NCI-H2227 treated with DMSO at 0.1 percent for 48 hours (cell line): ENCODE measurements around the gene A2ML1.
"Not testable (repeated sequence)": the region's sequence is repeated elsewhere in the genome, so short reads cannot be mapped to it uniquely, and the experiment has no call there.

ENCODE experiments used
- DNase-seq: peaks from one replicate; lab custom pipeline; 2025; lab: John Stamatoyannopoulos, UW

The A2ML1 gene

GRCh38 chr12:8855891-8856290, 33.5 kb downstream of the A2ML1 start:
- no peak for DNase-seq

DNA sequence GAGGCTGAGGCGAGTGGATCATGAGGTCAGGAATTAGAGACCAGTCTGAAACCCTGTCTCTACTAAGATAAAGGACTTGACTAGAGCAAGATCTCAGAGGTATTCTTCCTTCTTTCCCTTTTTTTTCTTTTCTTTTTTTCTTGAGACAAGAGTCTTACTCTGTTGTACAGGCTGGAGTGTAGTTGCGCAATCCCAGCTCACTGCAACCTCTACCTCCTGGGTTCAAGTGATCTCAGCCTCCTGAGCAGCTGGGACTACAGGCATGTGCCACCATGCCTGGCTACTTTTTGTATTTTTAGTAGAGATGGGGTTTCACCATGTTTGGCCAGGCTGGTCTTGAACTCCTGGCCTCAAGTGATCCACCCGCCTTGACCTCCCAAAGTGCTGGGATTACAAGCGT, 37.0 kb downstream of the A2ML1 start:
- not testable (repeated sequence) for DNase-seq

GRCh38 chr12:8860165-8860961, 37.9 kb downstream of the A2ML1 start:
- DNase-seq, result peak; percentile 57

GRCh38 chr12:8866429-8866828, 44.0 kb downstream of the A2ML1 start:
- no peak for DNase-seq

GRCh38 chr12:8867009-8867408, 44.6 kb downstream of the A2ML1 start:
- DNase-seq, result no peak

GRCh38 chr12:8867786-8868185, 45.4 kb downstream of the A2ML1 start:
- DNase-seq, result no peak

- no peak for DNase-seq
These were observed 48.2 kb downstream of the A2ML1 start for GRCh38 chr12:8870586-8870985.

DNA sequence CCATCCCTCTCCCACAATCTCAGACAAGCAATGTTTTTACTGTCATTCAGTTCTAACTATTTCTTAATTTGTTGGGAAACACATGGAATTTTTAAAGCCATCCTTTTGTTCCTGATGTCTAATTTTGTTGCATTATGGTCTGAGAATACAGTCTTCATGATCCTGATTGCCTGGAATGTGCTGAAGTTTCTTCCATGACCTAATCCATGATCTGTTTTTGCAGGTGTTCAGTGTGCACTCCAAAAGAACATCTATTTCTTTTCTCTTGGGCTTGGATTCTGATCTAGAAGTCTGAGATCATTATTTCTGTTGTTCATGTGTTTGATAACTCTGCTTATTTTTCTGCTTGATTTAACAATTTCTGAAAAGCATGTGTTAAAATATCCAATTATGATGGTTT, 48.6 kb downstream of the A2ML1 start:
- DNase-seq, result no peak

GRCh38 chr12:8876887-8877286, 54.5 kb downstream of the A2ML1 start:
- peak; percentile 6 for DNase-seq

GRCh38 chr12:8886502-8887284, 64.3 kb downstream of the A2ML1 start:
- DNase-seq, result no peak

- DNase-seq, result no peak
These were observed 64.9 kb downstream of the A2ML1 start for GRCh38 chr12:8887285-8887715.

DNA sequence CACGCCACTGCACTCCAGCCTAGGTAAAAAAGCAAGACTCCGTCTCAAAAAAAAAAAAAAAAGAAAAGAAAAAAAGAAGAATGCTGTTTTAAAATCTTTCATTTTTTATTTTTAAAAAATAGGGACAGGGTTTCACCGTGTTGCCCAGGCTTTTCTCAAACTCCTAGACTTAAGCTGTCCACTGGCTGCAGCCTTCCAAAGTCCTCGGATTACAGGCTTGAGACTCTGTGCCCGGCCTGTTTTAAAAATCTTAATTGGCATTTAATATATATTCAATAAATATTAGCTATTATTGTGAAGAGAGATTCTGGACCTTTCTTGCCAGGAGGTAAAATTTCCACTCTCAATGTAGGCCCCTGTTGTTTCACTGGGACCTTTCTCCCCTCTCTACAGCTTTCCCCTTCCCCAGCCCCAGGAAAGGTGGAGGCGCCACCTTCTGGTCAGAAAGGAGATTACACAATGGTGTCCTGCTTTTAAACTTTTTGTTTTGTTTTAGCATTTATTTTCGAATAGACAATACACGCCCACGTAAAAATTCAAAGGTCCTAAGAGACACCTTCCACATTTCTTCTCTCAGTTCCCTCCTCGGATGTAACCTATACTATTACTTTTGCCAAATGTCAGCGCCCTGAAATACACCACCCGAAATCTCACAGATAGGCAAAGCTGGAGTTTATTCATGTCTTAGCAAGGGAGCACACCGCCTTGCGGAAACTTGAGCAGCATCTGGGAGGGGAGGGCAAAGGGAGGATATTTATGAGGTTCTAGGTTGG, 68.1 kb downstream of the A2ML1 start:
- peak; percentile 21 for DNase-seq

GRCh38 chr12:8891976-8892375, 69.6 kb downstream of the A2ML1 start:
- no peak for DNase-seq

GRCh38 chr12:8894378-8894777, 72.0 kb downstream of the A2ML1 start:
- DNase-seq, result no peak

- no peak for DNase-seq
These were observed 72.6 kb downstream of the A2ML1 start for GRCh38 chr12:8894986-8895385.

DNA sequence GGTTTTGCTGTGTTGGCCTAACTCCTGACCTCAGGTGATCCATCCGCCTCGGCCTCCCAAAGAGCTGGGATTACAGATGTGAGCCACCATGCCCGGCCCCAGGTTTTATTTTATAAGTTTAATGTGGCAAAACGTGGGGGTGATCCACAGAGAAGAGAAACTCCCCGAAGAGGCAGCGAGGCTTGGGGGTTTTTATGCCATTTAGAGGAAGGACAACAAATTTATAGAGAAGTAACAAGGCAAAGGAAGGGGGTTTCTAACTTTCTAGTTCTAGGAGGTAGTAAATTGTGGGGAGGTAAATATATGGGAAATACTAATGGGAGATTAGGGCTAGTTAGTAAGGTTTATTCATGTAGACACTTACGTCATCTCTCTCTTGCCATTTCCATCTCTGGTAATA, 74.7 kb downstream of the A2ML1 start:
- DNase-seq, result no peak

DNA sequence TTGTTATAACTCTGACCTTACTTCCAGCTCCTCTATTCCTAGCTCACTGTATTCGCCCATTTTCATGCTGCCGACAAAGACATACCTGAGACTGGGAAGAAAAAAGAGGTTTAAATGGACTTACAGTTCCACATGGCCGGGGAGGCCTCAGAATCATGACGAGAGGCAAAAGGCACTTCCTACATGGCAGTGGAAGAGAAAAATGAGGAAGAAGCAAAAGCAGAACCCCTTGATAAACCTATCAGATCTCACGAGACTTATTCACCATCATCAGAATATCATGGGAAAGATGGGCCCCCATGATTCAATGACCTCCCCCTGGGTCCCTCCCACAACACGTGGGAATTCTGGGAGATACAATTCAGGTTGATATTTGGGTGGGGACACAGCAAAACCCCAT, 77.4 kb downstream of the A2ML1 start:
- no peak for DNase-seq

- DNase-seq, result not testable (repeated sequence)
These were observed 80.3 kb downstream of the A2ML1 start for GRCh38 chr12:8902703-8903102.

DNA sequence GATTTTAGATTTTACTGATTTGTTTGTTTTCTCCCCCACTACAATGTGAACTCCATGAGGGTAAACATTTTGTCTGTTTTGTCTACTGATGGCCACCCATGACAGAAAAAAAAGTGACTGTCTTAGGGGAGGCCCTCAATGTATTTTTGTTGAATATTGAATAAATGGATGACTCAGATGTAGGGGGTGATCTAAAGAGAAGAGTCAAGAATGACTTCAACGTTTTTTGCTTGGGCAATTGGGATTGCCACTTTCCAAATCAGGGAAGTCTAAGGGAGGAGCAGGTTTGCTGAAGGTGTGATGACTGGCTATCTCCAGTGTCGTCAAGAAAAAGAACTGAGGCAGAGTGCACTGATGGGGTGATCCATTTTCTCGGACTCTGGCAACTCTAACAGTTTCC, 81.2 kb downstream of the A2ML1 start:
- DNase-seq, result no peak

- no peak for DNase-seq
These were observed 82.2 kb downstream of the A2ML1 start for GRCh38 chr12:8904665-8905064.

DNA sequence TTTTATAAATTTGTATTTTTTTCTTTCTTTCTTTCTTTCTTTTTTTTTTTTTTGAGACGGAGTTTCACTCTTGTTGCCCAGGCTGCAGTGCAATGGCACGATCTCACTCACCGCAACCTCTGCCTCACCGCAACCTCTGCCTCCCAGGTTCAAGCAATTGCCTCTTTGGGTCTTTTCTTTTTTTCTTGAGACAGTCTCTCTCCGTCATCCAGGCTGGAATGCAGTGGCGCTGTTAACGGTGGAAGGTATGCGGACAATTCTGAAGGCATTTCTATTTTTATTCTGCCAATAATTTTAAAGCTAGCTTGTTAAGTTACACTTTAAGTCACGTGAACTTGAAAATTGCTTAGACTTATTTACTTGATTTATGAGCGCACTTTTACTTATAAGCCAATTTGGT, 83.1 kb downstream of the A2ML1 start:
- DNase-seq, result no peak
